Activated B cell treated with CpG ODN at 0.5 μM for 24 hours (primary cell): Measurements from ENCODE around the gene HSPA4. TPM values are rescaled to one million over a fixed set of nuclear protein-coding genes. Genes with fewer than 3 reads are reported as not detected.
A peak's percentile ranks its signal among the peaks of the same experiment; 100 is the strongest.
"Not testable (repeated sequence)": the region's sequence is repeated elsewhere in the genome, so short reads cannot be mapped to it uniquely, and the experiment has no call there.

Experiments
- ATAC-seq: fragments of 200-7000 bp; cut with Tn5 transposase; one replicate; pipeline ENCODE4 v1.10.0; 2021; ENCODE audit warnings: low read depth, mild to moderate bottlenecking, moderate library complexity
- CTCF ChIA-PET: fragments of 350-600 bp; sonication (Branson Sonifier 250); formaldehyde crosslinking; loops from one replicate; lab custom pipeline; 2021; ENCODE audit warnings: antibody characterized with exemption; lab: Charles Lee
- POLR2A ChIA-PET: fragments of 350-600 bp; sonication (Branson Sonifier 250); formaldehyde crosslinking; loops from one replicate; lab custom pipeline; 2021; ENCODE audit warnings: antibody characterized with exemption; lab: Charles Lee
- DNase-seq: peaks from one replicate; pipeline ENCODE4 v3.0.0; 2022
- H3K27ac Mint-ChIP-seq: one replicate; pipeline ENCODE4 v1.8.0; 2020; ENCODE audit warnings: mixed read lengths
- H3K27me3 Mint-ChIP-seq: one replicate; pipeline ENCODE4 v1.8.0; 2021; ENCODE audit warnings: mixed read lengths
- H3K36me3 Mint-ChIP-seq: one replicate; pipeline ENCODE4 v1.8.0; 2021; ENCODE audit warnings: low read depth, mixed read lengths
- H3K4me1 Mint-ChIP-seq: one replicate; pipeline ENCODE4 v1.8.0; 2021; ENCODE audit warnings: mixed read lengths
- H3K4me3 Mint-ChIP-seq: one replicate; pipeline ENCODE4 v1.8.0; 2020; ENCODE audit warnings: mild to moderate bottlenecking, mixed read lengths
- H3K9me3 Mint-ChIP-seq: one replicate; pipeline ENCODE4 v1.8.0; 2020; ENCODE audit warnings: mixed read lengths
- CTCF ChIP-seq: fragments of 200-600 bp; IDR thresholded peaks from one replicate; pipeline ENCODE4 v1.8.0; 2022; ENCODE audit warnings: antibody characterized with exemption, mild to moderate bottlenecking
- intact Hi-C: fragments of 100-400 bp; cut with micrococcal nuclease; formaldehyde crosslinking; loops from one replicate; pipeline ENCODE4 v1.15.1; 2024
- total RNA-seq: library from RNA; stranded (reverse); gene quantifications from 2 replicates; pipeline ENCODE4 v1.2.3, GENCODE V29; 2022

Gene HSPA4
- total RNA-seq, 1 donor from 2014 or later, result 152 TPM

- Mint-ChIP-seq H3K9me3 (no peaks in the 10 kb centered on the region), H3K27me3 (no peaks in the 10 kb centered on the region), H3K4me3 (peak overlapping the region; percentile 68), H3K27ac (peak overlapping the region; percentile 89), H3K4me1 (peaks cover 64% of the 10 kb centered on the region), H3K36me3 (no peaks in the 10 kb centered on the region)
- ChIA-PET POLR2A (interaction anchor here (0.5 to 5.2 kb wide), 13 partner anchors 14 to 1114 kb away, joined by 3 to 132 read pairs (median 4); partner anchors contain the start of genes AFF4, HSPA4 and IRF1), CTCF (interaction anchor here (0.8 to 1.5 kb wide), 2 partner anchors 19 to 1346 kb away, joined by 3 read pairs; partner anchors contain the start of gene HSPA4)
- intact Hi-C loops, result loop anchor here (1.0 kb wide), 1 partner anchor 18 kb away; no protein-coding TSS in a partner anchor
- DNase-seq, result no peak
- peak; percentile 88 for ATAC-seq
- TF ChIP-seq CTCF, result no peak
Observed at GRCh38 chr5:133032852-133033742, 18.7 kb upstream of the HSPA4 start.

GRCh38 chr5:133034064-133034463, 17.7 kb upstream of the HSPA4 start:
- CTCF ChIA-PET, result no interaction called here
- intact Hi-C loops, result loop anchor here (1.0 kb wide), 1 partner anchor 8 kb away; the partner anchor contains the start of gene ZCCHC10
- ATAC-seq (no peak), DNase-seq (no peak)
- POLR2A ChIA-PET, result interaction anchor here (1.7 to 5.2 kb wide), 5 partner anchors 13 to 71 kb away, joined by 5 to 132 read pairs (median 23); partner anchors contain the start of genes AFF4 and HSPA4
- Mint-ChIP-seq H3K36me3 (no peaks in the 10 kb centered on the region), H3K9me3 (no peaks in the 10 kb centered on the region), H3K4me3 (no peak overlapping the region), H3K27me3 (no peaks in the 10 kb centered on the region), H3K4me1 (peaks cover 63% of the 10 kb centered on the region), H3K27ac (peak overlapping the region; percentile 89)
- TF ChIP-seq CTCF, result no peak

- CTCF ChIA-PET, result no interaction called here
- Mint-ChIP-seq H3K4me3 (no peak overlapping the region), H3K27me3 (no peaks in the 10 kb centered on the region)
Observed at GRCh38 chr5:133035224-133035623, 16.6 kb upstream of the HSPA4 start.

GRCh38 chr5:133036677-133037076, 15.1 kb upstream of the HSPA4 start:
- peaks cover 44% of the 10 kb centered on the region for H3K4me1 Mint-ChIP-seq
- ATAC-seq, DNase-seq, CTCF ChIA-PET, H3K9me3 Mint-ChIP-seq, H3K27me3 Mint-ChIP-seq, H3K4me3 Mint-ChIP-seq, H3K27ac Mint-ChIP-seq, H3K36me3 Mint-ChIP-seq, intact Hi-C loops: not testable (repeated sequence)
- POLR2A ChIA-PET, result interaction anchor here (2.9 kb wide), 1 partner anchor 15 kb away, joined by 33 read pairs; the partner anchor contains the start of gene HSPA4

More at GRCh38 chr5:133035224-133035623, 16.6 kb upstream of the HSPA4 start:
- Mint-ChIP-seq H3K27ac (peak overlapping the region; percentile 89), H3K36me3 (no peaks in the 10 kb centered on the region), H3K4me1 (peaks cover 52% of the 10 kb centered on the region), H3K9me3 (no peaks in the 10 kb centered on the region)
- intact Hi-C loops, result no loop called here
- POLR2A ChIA-PET, result interaction anchor here (0.6 to 2.9 kb wide), 6 partner anchors 8 to 73 kb away, joined by 3 to 33 read pairs (median 6); partner anchors contain the start of gene HSPA4
- DNase-seq, result no peak
- no peak for TF ChIP-seq CTCF
- ATAC-seq, result no peak

- ChIA-PET POLR2A (no interaction called here), CTCF (no interaction called here)
- Mint-ChIP-seq H3K27me3 (no peaks in the 10 kb centered on the region), H3K9me3 (no peaks in the 10 kb centered on the region), H3K27ac (peak overlapping the region; percentile 8), H3K36me3 (no peaks in the 10 kb centered on the region), H3K4me1 (peaks cover 17% of the 10 kb centered on the region), H3K4me3 (no peak overlapping the region)
- intact Hi-C loops, result no loop called here
- ATAC-seq, result no peak
- TF ChIP-seq CTCF, result no peak
- DNase-seq, result no peak
Observed at GRCh38 chr5:133041157-133041784, 10.5 kb upstream of the HSPA4 start.
